Thyroid gland (tissue), 4 donors: ENCODE results near the gene NUFIP2. TPM values are rescaled to one million over a fixed set of nuclear protein-coding genes. Genes with fewer than 3 reads are reported as not detected.

Experiments
- DNase-seq, 2 donors: peaks; one replicate each; pipeline ENCODE4 v3.0.0-alpha.2; 2019
- H3K27ac ChIP-seq, 3 donors: fragments of 200-600 bp; sonication (generic); 1 replicate in 2 of 3; 2 replicates in 1 of 3; pipeline ENCODE4 v1.5.1; 2016 to 2019; ENCODE audit warnings: mild to moderate bottlenecking in 1 of 3, moderate library complexity in 1 of 3
- H3K27me3 ChIP-seq: fragments of 200-600 bp; sonication (generic); one replicate; pipeline ENCODE4 v1.5.1; 2019
- H3K36me3 ChIP-seq, 2 donors: fragments of 200-600 bp; sonication (generic); one replicate each; pipeline ENCODE4 v1.5.1; 2016 to 2019
- H3K4me1 ChIP-seq, 2 donors: fragments of 200-600 bp; sonication (generic); one replicate each; pipeline ENCODE4 v1.5.1; 2017 to 2019
- H3K4me3 ChIP-seq, 3 donors: fragments of 200-600 bp; sonication (generic); replicated peaks in 1 of 3; 1 replicate in 2 of 3; 2 replicates in 1 of 3; pipeline ENCODE4 v1.5.1; 2016; ENCODE audit warnings: mild to moderate bottlenecking in 1 of 3
- H3K9me3 ChIP-seq: fragments of 200-600 bp; sonication (generic); one replicate; pipeline ENCODE4 v1.5.1; 2017
- POLR2A ChIP-seq, 2 donors: fragments of 450-650 bp; IDR thresholded peaks; one replicate each; pipeline ENCODE4 v1.6.1; 2017; ENCODE audit warnings: antibody characterized with exemption in 2 of 2, mild to moderate bottlenecking in 2 of 2, moderate library complexity in 1 of 2
- WGBS, 2 donors: methylation state at CpG; one replicate each; pipeline ENCODE4 v1.1.5; 2017; 5-methylcytosine and 5-hydroxymethylcytosine counted together
- intact Hi-C: fragments of 100-400 bp; cut with DNase I; formaldehyde crosslinking; loops from one replicate; pipeline ENCODE4 v1.15.1; 2023
- total RNA-seq, 4 donors: library from RNA; depleted of rRNA; stranded (reverse); fragments of >200 nt; gene quantifications; one replicate each; pipeline ENCODE4 v1.2.3, GENCODE V29; 2016
- TF ChIP-seq, protein P1 (sequence below), 6 experiments: fragments of 200-600 bp in 3 of 6; fragments of 450-650 bp in 3 of 6; sonication (generic) in 3 of 6; IDR thresholded peaks; one replicate each; pipeline ENCODE4 v1.5.1; 2016 to 2019; ENCODE audit warnings: antibody characterized with exemption in 6 of 6, mild to moderate bottlenecking in 2 of 6, inconsistent platforms in 1 of 6, moderate library complexity in 1 of 6

The NUFIP2 gene
- total RNA-seq, 4 donors from 2014 or later: 29.9 to 52.3 (median 41.1) TPM

- WGBS, 2 donors: 91 to 96% methylated on average over 5 of the region's 5 CpGs
- no peaks in the 10 kb centered on the region for H3K36me3 ChIP-seq
- intact Hi-C loops: loop anchor here (5.0 kb wide), 1 partner anchor 70 kb away; no protein-coding TSS in a partner anchor
- peaks cover 0 to 16% of the 10 kb centered on the region in 2 donors for H3K4me1 ChIP-seq
- no peak for DNase-seq
- TF ChIP-seq, protein P1, sequence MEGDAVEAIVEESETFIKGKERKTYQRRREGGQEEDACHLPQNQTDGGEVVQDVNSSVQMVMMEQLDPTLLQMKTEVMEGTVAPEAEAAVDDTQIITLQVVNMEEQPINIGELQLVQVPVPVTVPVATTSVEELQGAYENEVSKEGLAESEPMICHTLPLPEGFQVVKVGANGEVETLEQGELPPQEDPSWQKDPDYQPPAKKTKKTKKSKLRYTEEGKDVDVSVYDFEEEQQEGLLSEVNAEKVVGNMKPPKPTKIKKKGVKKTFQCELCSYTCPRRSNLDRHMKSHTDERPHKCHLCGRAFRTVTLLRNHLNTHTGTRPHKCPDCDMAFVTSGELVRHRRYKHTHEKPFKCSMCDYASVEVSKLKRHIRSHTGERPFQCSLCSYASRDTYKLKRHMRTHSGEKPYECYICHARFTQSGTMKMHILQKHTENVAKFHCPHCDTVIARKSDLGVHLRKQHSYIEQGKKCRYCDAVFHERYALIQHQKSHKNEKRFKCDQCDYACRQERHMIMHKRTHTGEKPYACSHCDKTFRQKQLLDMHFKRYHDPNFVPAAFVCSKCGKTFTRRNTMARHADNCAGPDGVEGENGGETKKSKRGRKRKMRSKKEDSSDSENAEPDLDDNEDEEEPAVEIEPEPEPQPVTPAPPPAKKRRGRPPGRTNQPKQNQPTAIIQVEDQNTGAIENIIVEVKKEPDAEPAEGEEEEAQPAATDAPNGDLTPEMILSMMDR (IDR thresholded peaks at IDR 0.05): no peak
- no peak for TF ChIP-seq POLR2A (IDR thresholded peaks at IDR 0.05)
- H3K27ac ChIP-seq: no peak overlapping the region
- no peaks in the 10 kb centered on the region for H3K27me3 ChIP-seq
- H3K4me3 ChIP-seq: no peak overlapping the region
- H3K9me3 ChIP-seq: no peaks in the 10 kb centered on the region
Observed at GRCh38 chr17:29216856-29217255, 77.1 kb downstream of the NUFIP2 start.

GRCh38 chr17:29216181-29216580, 77.8 kb downstream of the NUFIP2 start:
- no peak for DNase-seq
- H3K27ac ChIP-seq: peak overlapping the region in 1 of 3 donors; percentile 34
- 57 to 63% methylated on average over 6 of the region's 6 CpGs for WGBS, 2 donors
- no peak overlapping the region for H3K4me3 ChIP-seq
- no peak for TF ChIP-seq POLR2A (IDR thresholded peaks at IDR 0.05)
- TF ChIP-seq, protein P1 (IDR thresholded peaks at IDR 0.05): no peak
- intact Hi-C loops: loop anchor here (5.0 kb wide), 1 partner anchor 69 kb away; no protein-coding TSS in a partner anchor
- H3K36me3 ChIP-seq: no peaks in the 10 kb centered on the region
- H3K4me1 ChIP-seq: peaks cover 0 to 16% of the 10 kb centered on the region in 2 donors
- no peaks in the 10 kb centered on the region for H3K27me3 ChIP-seq
- no peaks in the 10 kb centered on the region for H3K9me3 ChIP-seq

GRCh38 chr17:29215717-29216116, 78.2 kb downstream of the NUFIP2 start:
- peak; percentile 83 to 85 for DNase-seq
- Histone ChIP-seq H3K9me3 (no peaks in the 10 kb centered on the region), H3K27ac (no peak overlapping the region), H3K4me1 (peaks cover 0 to 16% of the 10 kb centered on the region in 2 donors), H3K36me3 (no peaks in the 10 kb centered on the region), H3K27me3 (no peaks in the 10 kb centered on the region), H3K4me3 (no peak overlapping the region)
- TF ChIP-seq POLR2A (IDR thresholded peaks at IDR 0.05): no peak
- TF ChIP-seq, protein P1 (IDR thresholded peaks at IDR 0.05): no peak
- WGBS, 2 donors: 24 to 40% methylated on average over 4 of the region's 4 CpGs
- intact Hi-C loops: loop anchor here (5.0 kb wide), 1 partner anchor 68 kb away; no protein-coding TSS in a partner anchor

DNA sequence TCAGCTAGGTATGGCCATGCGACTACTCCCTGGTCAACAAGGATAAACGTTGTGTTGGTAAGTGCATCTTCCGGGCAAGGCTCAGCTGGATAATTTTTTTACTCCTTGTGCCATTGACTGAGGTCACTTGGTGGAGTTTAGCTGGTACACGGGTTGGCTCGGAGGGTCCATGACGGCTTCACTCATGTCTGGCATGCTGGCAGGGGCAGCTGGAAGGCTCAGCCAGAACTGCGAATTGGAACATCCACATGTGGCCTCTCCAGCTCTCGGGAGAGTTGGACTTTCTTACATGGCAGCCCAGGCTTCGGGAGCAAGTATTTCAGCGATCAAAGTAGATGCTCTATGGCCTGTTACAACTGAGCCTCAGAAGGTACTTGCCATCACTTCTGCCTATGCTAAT, 78.8 kb downstream of the NUFIP2 start:
- intact Hi-C loops: loop anchor here (5.0 kb wide), 1 partner anchor 68 kb away; no protein-coding TSS in a partner anchor
- Histone ChIP-seq H3K4me1 (peaks cover 0 to 16% of the 10 kb centered on the region in 2 donors), H3K9me3 (no peaks in the 10 kb centered on the region), H3K27ac (no peak overlapping the region), H3K36me3 (no peaks in the 10 kb centered on the region), H3K4me3 (no peak overlapping the region), H3K27me3 (no peaks in the 10 kb centered on the region)
- TF ChIP-seq, protein P1 (IDR thresholded peaks at IDR 0.05): no peak
- no peak for TF ChIP-seq POLR2A (IDR thresholded peaks at IDR 0.05)
- no peak for DNase-seq
- WGBS, 2 donors: 87% methylated on average over 10 of the region's 10 CpGs

- TF ChIP-seq, protein P1 (IDR thresholded peaks at IDR 0.05): no peak
- no peak for TF ChIP-seq POLR2A (IDR thresholded peaks at IDR 0.05)
- no peak overlapping the region for H3K27ac ChIP-seq
- WGBS, 2 donors: 83 to 89% methylated on average over 8 of the region's 8 CpGs
- no peaks in the 10 kb centered on the region for H3K9me3 ChIP-seq
- no peak for DNase-seq
- intact Hi-C loops: loop anchor here (5.0 kb wide), 1 partner anchor 67 kb away; no protein-coding TSS in a partner anchor
- no peaks in the 10 kb centered on the region for H3K36me3 ChIP-seq
- H3K4me3 ChIP-seq: no peak overlapping the region
- H3K27me3 ChIP-seq: no peaks in the 10 kb centered on the region
- H3K4me1 ChIP-seq: peaks cover 0 to 16% of the 10 kb centered on the region in 2 donors
Observed at GRCh38 chr17:29214215-29215146, 79.5 kb downstream of the NUFIP2 start.
